ENCODE data around the gene MAD1L1.
A peak's percentile ranks its signal among the peaks of the same experiment; 100 is the strongest.

Gene MAD1L1

GRCh38 chr7:2100278-2101208, 132.2 kb downstream of the MAD1L1 start:
- peaks cover 8% of the 10 kb centered on the region for H3K27me3 Mint-ChIP-seq (ENCODE audit: low read depth, poor library complexity)
- H3K9me3 Mint-ChIP-seq, result no peaks in the 10 kb centered on the region
- DNase-seq, result no peak
- no peak for TF ChIP-seq CTCF (IDR thresholded peaks at IDR 0.05)
- H3K4me3 Mint-ChIP-seq, result no peak overlapping the region
- H3K4me1 Mint-ChIP-seq, result peaks cover 89% of the 10 kb centered on the region
- H3K27ac Mint-ChIP-seq, result no peak overlapping the region
- peaks cover 6% of the 10 kb centered on the region for H3K36me3 Mint-ChIP-seq (ENCODE audit: low read depth)

- peaks cover 82% of the 10 kb centered on the region for H3K4me1 Mint-ChIP-seq
- no peak for TF ChIP-seq CTCF (IDR thresholded peaks at IDR 0.05)
- H3K4me3 Mint-ChIP-seq, result no peak overlapping the region
Measured at GRCh38 chr7:2099048-2099957, 133.4 kb downstream of the MAD1L1 start.

DNA sequence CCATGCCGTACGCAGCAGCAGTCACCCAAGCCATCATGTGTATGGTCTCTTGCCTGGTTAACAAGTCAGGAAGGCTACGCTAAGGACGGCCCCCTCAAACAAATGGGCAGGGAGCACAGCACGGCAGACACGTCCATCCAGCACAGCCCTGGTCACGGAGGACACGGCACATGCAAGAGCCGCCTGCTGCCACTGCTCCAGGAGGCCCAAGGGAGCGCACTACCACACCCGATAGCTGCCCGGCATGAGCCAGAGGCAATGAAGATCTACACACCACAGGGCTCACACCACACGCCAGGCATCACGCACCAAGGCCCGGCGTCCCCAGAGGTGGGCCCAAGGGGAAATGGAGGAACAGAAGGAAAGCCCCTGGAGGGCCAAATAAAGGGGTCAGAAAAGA, 134.2 kb downstream of the MAD1L1 start:
- Mint-ChIP-seq H3K4me1 (peaks cover 77% of the 10 kb centered on the region), H3K27ac (peak overlapping the region; percentile 87), H3K4me3 (no peak overlapping the region), H3K36me3 (ENCODE audit: low read depth) (peaks cover 13% of the 10 kb centered on the region), H3K9me3 (no peaks in the 10 kb centered on the region), H3K27me3 (ENCODE audit: low read depth, poor library complexity) (peaks cover 4% of the 10 kb centered on the region)
- no peak for DNase-seq
- no peak for TF ChIP-seq CTCF (IDR thresholded peaks at IDR 0.05)

More at GRCh38 chr7:2099048-2099957, 133.4 kb downstream of the MAD1L1 start:
- Mint-ChIP-seq H3K27ac (no peak overlapping the region), H3K27me3 (ENCODE audit: low read depth, poor library complexity) (peaks cover 8% of the 10 kb centered on the region), H3K36me3 (ENCODE audit: low read depth) (peaks cover 8% of the 10 kb centered on the region), H3K9me3 (no peaks in the 10 kb centered on the region)
- no peak for DNase-seq

- Mint-ChIP-seq H3K27ac (no peak overlapping the region), H3K36me3 (ENCODE audit: low read depth) (peaks cover 16% of the 10 kb centered on the region), H3K27me3 (ENCODE audit: low read depth, poor library complexity) (peaks cover 4% of the 10 kb centered on the region), H3K9me3 (no peaks in the 10 kb centered on the region), H3K4me1 (peaks cover 76% of the 10 kb centered on the region), H3K4me3 (no peak overlapping the region)
- DNase-seq, result no peak
- TF ChIP-seq CTCF (IDR thresholded peaks at IDR 0.05), result no peak
Measured at GRCh38 chr7:2098056-2098455, 134.7 kb downstream of the MAD1L1 start.

DNA sequence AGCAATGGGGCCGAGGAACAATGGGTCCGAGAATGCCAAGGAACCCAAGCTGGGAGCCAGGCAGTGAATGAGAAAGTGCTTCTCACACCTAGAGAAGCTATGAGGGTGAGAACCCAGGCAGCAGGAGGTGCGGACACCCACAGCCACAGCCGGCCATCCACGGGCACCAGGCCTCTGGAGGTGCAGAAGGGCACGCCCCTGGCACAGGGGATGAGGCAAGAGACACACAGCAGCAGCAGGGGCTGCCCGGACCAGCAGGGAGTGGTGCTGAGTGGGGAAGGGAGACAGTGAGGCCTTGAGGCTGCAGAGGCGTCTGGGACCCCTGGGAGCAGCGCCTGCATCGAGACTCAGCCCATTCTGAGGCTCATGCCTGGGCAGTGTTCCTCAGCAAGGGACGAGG, 135.3 kb downstream of the MAD1L1 start:
- H3K9me3 Mint-ChIP-seq, result no peaks in the 10 kb centered on the region
- H3K27ac Mint-ChIP-seq, result peak overlapping the region; percentile 66
- TF ChIP-seq CTCF (IDR thresholded peaks at IDR 0.05), result no peak

More for the DNA sequence above, 135.3 kb downstream of the MAD1L1 start:
- Mint-ChIP-seq H3K27me3 (ENCODE audit: low read depth, poor library complexity) (peaks cover 7% of the 10 kb centered on the region), H3K4me3 (no peak overlapping the region), H3K36me3 (ENCODE audit: low read depth) (peaks cover 18% of the 10 kb centered on the region), H3K4me1 (peaks cover 71% of the 10 kb centered on the region)
- no peak for DNase-seq

Data from nephron progenitor cell (in vitro differentiated cells).